Measurements from ENCODE around the gene CREB3L4.
"Not testable (repeated sequence)": the region's sequence is repeated elsewhere in the genome, so short reads cannot be mapped to it uniquely, and the experiment has no call there.

DNA sequence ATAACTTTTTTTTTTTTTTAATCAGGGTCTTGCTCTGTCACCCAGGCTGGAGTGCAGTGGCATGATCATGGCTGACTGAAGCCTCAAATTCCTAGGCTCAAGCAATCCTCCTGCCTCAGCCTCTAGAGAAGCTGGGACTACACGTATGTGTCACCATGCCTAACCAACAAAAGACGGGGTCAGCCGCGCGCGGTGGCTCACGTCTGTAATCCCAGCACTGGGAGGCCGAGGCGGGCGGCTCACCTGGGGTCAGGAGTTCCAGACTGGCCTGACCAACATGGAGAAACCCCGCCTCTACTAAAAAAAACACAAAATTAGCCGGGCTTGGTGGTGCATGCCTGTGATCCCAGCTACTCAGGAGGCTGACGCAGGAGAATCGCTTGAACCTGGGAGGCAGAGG lies 44.8 kb downstream of the CREB3L4 start:
- not testable (repeated sequence) for TF ChIP-seq FOXA1 (IDR thresholded peaks at IDR 0.05); NR2F2 (IDR thresholded peaks at IDR 0.05); YY1 (IDR thresholded peaks at IDR 0.05); RAD21 (IDR thresholded peaks at IDR 0.05); RXRA (IDR thresholded peaks at IDR 0.05); GABPA (IDR thresholded peaks at IDR 0.05 in 1 of 2, conservative IDR thresholded peaks at IDR 0.05 in 1 of 2)
- TF ChIP-seq, protein P1, sequence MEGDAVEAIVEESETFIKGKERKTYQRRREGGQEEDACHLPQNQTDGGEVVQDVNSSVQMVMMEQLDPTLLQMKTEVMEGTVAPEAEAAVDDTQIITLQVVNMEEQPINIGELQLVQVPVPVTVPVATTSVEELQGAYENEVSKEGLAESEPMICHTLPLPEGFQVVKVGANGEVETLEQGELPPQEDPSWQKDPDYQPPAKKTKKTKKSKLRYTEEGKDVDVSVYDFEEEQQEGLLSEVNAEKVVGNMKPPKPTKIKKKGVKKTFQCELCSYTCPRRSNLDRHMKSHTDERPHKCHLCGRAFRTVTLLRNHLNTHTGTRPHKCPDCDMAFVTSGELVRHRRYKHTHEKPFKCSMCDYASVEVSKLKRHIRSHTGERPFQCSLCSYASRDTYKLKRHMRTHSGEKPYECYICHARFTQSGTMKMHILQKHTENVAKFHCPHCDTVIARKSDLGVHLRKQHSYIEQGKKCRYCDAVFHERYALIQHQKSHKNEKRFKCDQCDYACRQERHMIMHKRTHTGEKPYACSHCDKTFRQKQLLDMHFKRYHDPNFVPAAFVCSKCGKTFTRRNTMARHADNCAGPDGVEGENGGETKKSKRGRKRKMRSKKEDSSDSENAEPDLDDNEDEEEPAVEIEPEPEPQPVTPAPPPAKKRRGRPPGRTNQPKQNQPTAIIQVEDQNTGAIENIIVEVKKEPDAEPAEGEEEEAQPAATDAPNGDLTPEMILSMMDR (IDR thresholded peaks at IDR 0.05; ENCODE audit: low read depth, low read length, missing input control), result not testable (repeated sequence)
- TF ChIP-seq, protein P2, sequence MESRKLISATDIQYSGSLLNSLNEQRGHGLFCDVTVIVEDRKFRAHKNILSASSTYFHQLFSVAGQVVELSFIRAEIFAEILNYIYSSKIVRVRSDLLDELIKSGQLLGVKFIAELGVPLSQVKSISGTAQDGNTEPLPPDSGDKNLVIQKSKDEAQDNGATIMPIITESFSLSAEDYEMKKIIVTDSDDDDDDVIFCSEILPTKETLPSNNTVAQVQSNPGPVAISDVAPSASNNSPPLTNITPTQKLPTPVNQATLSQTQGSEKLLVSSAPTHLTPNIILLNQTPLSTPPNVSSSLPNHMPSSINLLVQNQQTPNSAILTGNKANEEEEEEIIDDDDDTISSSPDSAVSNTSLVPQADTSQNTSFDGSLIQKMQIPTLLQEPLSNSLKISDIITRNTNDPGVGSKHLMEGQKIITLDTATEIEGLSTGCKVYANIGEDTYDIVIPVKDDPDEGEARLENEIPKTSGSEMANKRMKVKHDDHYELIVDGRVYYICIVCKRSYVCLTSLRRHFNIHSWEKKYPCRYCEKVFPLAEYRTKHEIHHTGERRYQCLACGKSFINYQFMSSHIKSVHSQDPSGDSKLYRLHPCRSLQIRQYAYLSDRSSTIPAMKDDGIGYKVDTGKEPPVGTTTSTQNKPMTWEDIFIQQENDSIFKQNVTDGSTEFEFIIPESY (IDR thresholded peaks at IDR 0.05), result not testable (repeated sequence)
- TF ChIP-seq, protein P3, sequence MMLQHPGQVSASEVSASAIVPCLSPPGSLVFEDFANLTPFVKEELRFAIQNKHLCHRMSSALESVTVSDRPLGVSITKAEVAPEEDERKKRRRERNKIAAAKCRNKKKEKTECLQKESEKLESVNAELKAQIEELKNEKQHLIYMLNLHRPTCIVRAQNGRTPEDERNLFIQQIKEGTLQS (IDR thresholded peaks at IDR 0.05), result not testable (repeated sequence)
- TF ChIP-seq, protein P4, sequence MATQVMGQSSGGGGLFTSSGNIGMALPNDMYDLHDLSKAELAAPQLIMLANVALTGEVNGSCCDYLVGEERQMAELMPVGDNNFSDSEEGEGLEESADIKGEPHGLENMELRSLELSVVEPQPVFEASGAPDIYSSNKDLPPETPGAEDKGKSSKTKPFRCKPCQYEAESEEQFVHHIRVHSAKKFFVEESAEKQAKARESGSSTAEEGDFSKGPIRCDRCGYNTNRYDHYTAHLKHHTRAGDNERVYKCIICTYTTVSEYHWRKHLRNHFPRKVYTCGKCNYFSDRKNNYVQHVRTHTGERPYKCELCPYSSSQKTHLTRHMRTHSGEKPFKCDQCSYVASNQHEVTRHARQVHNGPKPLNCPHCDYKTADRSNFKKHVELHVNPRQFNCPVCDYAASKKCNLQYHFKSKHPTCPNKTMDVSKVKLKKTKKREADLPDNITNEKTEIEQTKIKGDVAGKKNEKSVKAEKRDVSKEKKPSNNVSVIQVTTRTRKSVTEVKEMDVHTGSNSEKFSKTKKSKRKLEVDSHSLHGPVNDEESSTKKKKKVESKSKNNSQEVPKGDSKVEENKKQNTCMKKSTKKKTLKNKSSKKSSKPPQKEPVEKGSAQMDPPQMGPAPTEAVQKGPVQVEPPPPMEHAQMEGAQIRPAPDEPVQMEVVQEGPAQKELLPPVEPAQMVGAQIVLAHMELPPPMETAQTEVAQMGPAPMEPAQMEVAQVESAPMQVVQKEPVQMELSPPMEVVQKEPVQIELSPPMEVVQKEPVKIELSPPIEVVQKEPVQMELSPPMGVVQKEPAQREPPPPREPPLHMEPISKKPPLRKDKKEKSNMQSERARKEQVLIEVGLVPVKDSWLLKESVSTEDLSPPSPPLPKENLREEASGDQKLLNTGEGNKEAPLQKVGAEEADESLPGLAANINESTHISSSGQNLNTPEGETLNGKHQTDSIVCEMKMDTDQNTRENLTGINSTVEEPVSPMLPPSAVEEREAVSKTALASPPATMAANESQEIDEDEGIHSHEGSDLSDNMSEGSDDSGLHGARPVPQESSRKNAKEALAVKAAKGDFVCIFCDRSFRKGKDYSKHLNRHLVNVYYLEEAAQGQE (IDR thresholded peaks at IDR 0.05), result not testable (repeated sequence)
